ENCODE measurements around the gene DYNLRB2. TPM values are rescaled to one million over a fixed set of nuclear protein-coding genes. Genes with fewer than 3 reads are reported as not detected.

DYNLRB2 gene
- not detected in 2 replicates for total RNA-seq

DNA sequence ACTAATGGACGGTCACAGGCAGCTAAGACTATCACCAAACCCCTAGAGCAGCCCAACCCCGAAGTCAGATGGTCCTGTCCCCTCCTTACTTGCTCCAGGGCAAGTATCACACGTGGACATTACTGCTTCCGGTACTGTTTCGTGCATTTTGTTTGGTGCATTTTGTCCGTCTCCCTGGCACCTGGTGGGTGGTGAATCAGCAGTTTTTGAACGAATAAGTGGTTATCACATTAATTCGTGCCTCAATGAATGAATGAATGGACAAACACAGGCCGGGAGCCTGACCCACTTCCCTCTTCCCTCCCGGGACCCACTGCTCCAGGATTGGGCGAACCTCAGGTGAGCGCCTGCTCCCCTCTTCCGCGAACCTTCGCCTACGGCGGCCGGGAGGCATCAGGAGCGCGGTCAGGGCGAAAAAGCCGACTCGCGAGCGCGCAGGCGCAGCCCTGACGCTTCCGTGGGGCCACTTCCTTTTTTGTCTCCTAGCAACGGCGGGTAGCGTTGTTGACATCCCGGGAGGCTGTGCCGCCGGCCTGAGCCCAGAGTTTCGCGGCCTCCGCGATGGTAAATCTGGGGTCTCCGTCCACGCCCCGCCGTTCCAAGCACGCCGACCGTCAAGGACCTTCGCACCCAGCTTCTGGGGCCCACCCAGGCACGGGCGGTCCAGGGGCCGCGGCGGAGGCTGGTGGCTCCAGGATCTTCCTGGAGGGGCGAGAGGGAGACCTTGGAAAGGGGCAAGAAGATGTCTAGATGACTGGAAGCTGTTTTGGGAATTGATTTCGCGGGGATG lies at the start of gene DYNLRB2:
TSS of gene DYNLRB2 (plus strand) at position 478 of the 790 bp plus-strand sequence. CDS start at position 562, 84 bp downstream.

Data from thoracic aorta endothelial cell (primary cell).